ENCODE measurements around the gene XYLT1.

The XYLT1 gene

DNA sequence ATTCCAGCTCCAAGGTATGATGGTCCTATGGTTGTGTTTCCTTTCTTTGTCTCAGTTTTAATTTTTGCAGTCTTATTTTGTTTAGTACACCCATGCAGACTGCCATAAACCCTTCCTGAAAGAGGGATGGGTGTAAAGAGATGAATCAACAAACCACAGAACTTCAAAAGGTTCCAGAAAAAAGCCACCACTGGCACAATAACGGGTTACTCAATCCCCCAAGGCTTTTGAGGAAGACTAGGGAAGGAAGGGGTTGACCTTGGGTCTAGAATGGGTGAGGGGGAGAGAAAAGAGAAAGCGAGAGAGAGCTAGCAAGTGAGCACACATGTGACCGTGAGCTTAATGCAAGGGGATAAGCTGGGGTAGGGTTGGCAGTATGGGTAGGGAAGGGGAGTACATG lies 168.1 kb downstream of the XYLT1 start:
- DNase-seq = no peak

- DNase-seq = no peak
Measured at GRCh38 chr16:17302214-17302613, 168.5 kb downstream of the XYLT1 start.

GRCh38 chr16:17301593-17302135 lies 169.1 kb downstream of the XYLT1 start:
- no peak for DNase-seq

- no peak for DNase-seq
Measured at GRCh38 chr16:17301184-17301583, 169.6 kb downstream of the XYLT1 start.

- DNase-seq = no peak
Measured at GRCh38 chr16:17299790-17300189, 171.0 kb downstream of the XYLT1 start.

DNA sequence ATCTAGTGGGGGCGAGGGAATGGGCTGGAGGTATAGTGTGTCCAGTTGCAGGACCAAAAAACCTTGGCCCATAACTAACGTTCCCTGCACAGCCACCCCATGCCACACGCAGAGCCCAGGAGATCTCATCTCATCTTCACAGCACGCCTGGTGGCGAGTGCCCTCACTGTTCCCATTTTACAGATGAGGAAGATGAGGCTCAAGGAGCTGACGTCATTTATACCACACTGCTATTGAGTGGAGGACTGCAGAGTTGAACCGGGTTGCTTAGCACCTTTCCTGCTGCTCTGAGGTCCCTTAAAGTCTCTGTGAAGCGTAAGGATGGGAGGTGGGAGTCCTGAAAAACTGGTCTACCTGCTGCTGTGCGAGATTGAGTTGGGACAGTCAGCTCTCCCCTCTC lies 172.5 kb downstream of the XYLT1 start:
- no peak for DNase-seq

GRCh38 chr16:17296431-17296830 lies 174.3 kb downstream of the XYLT1 start:
- no peak for DNase-seq

DNA sequence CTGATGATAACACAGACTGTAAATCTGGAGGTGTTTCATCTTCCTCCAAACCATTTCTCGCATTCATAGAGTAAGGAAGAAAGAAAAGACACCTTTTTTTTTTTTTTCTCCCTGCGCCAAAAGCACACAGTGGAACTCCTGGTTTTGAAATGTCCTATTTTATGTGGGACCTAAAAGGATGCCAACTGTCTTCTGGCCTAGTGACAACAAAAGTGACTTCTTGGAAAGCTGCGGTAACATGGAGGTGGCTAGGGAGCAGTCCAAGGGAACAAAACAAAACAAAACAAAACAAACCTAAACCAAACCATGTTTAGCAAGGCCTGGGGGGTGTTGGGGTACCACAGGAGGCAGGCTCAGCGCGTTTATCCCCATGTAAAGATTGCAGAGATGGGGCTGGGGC lies 174.8 kb downstream of the XYLT1 start:
- no peak for DNase-seq

DNA sequence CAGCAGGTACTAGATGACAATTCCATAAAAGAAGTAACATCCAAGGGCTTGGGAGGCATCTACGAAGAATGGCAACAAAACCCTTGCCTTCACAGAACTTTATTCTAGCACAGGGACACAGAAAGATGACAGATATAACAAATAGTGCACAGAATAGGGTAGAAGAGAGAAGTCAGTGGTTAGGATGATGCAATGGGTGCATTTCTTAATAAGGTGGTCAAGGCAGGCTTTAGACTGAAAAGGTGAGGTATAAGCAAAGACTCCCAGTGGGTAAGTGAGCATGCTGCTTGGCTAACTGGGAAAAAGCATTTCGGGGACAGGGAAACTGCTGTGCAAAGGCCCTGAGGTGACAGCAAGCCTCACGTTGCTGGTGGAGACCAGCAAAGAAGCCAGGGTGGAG lies 175.9 kb downstream of the XYLT1 start:
- DNase-seq = no peak

DNA sequence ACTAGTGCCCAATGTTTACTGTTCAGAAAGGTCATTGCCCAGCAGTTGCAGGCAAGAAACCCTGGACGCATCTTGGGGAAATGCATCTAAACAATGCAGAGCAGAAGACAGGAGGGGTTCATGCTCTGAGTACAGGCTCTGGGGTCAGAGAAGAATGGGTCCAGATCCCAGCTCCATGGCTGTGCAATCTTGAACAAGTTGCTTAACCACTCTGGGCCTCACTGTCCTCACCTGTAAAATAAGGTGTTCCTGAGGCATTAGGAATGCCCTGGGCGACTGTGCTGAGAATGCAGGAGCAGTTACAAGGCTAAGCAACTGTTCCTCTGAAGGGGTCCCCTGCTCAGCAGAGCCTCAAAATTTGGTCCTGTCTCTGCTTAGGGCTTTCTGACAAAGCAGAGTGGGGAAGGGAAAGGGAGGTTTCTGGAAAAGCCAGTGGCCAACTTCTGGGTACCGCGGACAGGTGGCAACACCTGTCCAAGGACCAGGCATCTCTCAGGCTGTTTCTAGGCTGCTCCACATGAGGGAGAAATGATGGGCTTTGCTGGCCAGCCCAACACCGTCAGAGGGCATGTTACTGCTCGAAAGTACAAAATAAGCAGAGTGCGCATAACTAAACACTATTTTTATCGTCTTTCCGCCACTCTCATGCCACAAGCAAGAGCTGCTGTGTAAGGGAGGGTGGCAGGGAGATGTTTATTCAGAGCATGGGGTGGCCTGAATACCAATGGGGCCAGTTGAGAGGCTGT lies 176.8 kb downstream of the XYLT1 start:
- DNase-seq = no peak

GRCh38 chr16:17291289-17291688 lies 179.5 kb downstream of the XYLT1 start:
- no peak for DNase-seq

GRCh38 chr16:17289674-17290635 lies 180.8 kb downstream of the XYLT1 start:
- DNase-seq = no peak

DNA sequence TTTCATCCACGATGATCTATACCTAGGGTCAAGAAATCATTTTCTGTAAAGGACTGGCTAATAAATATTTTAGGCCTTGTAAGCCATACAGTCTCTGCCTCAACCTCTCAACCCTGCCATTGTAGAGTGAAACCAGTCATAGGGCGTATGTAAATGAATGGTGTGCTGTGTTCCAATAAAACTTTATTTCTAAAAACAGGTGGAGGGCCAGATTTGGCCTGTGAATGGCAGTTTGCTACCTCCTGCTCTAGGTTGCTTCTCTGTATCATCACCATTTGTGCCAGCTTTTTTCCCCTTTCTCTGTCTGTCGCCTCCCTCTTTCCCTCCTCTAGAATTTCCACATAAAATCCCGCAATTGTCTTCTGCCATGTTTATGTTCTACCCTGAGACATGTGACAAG lies 181.7 kb downstream of the XYLT1 start:
- DNase-seq = no peak

DNA sequence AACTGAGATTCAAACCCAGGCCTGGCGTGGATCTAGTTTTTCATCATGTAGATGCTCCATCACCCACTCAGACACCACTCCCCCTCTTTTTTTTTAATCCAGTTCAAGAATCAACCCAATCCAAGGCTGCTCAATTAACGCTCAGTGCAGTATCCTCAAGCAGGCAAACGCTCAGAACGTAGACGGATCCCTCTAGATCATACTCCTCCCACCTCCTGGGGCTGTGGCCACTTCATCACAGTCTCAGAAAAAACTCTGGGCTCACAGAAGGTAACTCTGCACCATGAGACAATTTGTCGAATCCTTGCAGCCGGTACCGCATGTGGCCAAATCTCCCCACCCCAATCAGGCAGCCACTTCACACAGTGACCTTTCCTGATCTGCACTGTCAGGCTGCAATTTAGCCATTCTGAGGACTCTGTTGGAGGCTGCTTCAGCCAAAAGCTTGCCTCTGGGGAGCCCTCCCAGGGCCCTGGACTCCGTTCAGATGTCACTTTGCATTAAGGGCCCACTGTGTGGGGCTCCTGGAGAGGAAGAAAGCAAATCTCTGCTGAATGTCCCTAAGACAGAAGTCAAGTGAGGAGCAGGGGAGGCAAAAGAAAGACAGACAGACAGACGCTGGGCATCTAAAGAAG lies 183.5 kb downstream of the XYLT1 start:
- DNase-seq = no peak

DNA sequence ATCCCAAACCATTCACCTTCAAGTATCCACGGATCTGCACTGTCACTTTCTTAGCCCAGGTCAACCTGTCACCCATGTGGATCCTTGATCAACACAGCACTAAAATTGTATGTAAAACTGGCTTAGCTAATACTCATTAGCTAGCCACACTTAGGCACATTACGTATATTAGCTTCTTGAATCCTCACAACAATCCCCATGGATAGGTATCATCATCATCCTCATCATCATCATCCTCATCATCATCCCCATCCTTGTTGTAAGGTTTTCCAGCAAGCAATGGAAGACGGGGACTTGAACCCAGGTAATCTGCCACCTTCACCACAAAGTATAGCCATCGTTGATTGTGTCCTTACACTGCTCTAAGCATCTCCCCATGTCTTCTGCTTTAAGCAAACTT lies 184.3 kb downstream of the XYLT1 start:
- no peak for DNase-seq

DNA sequence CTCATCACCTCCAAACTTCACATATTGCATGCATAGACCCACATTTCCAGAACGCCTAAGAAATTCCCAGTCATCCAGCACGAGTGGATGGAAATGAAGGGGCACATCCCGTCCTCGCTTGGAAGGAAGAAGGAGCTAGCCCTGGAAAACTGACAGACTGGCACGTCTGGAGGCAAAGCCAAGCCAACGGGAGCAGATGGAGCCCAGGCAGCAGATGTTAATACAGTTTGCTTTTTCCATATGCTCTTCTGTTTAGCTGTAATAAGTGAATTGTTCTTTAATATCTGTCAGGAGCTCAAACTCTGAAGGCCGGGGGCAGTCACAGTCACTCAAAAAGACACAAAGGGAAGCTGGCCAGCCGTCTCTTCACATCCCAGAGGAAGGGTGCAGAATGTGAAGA lies 187.7 kb downstream of the XYLT1 start:
- DNase-seq = no peak

GRCh38 chr16:17282247-17282646 lies 188.5 kb downstream of the XYLT1 start:
- DNase-seq = no peak

GRCh38 chr16:17281052-17281451 lies 189.7 kb downstream of the XYLT1 start:
- DNase-seq = no peak

DNA sequence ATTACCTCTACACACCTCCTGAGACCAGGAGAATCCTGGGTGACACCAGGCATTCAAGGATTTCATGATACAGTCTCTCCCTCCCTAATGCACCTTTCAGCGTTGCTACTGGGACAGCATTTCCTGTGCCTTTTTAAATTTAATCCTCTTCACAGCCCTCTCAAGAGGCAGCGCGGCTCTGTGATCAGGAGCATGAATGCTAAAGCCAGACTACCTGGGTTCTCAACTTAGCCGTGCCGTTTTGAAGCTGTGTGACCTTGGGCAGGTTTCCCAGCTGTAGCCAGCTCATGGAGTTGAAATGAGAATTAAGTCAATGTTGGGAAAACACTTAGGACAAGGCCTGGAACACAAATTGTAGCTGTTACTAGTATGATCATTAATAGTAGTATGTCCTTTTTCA lies 191.8 kb downstream of the XYLT1 start:
- no peak for DNase-seq

DNA sequence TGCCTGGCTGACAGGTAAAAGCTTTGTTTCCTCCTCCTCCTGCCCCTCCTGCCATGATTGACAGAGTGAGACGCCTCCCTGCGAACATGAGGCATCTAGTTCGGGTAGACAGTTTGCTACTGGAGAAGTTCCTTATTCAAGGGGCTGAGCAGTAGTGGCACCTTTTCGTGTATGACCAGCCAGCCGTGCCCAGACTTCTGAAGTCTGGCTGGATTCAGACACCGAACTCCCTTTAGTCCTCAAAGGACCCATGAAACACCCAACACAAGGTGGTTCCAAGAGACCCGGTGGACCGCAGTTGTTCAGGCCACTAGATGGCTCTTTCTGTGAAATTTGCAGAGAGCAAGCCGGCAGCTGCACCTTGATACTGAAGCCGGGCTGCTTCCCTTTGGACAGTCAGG lies 192.8 kb downstream of the XYLT1 start:
- no peak for DNase-seq

DNA sequence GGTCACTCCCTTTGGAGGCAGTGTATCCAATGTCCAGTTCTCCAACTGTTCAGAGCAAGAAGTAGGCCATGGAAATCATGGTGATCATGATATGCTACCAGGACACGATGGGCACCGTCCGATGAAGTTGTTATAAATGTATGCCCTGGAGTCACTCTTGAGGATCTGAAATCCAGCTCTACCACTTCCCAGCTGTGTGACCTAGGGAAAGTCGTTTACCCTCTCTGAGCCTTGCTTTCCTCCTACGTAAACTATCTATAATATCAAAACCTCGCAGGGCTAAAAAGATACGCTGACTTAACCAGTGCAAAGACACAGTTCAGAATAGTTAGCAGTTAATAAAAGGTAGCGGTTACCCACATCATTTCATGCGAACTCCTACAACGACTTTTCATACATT lies 194.2 kb downstream of the XYLT1 start:
- no peak for DNase-seq

DNA sequence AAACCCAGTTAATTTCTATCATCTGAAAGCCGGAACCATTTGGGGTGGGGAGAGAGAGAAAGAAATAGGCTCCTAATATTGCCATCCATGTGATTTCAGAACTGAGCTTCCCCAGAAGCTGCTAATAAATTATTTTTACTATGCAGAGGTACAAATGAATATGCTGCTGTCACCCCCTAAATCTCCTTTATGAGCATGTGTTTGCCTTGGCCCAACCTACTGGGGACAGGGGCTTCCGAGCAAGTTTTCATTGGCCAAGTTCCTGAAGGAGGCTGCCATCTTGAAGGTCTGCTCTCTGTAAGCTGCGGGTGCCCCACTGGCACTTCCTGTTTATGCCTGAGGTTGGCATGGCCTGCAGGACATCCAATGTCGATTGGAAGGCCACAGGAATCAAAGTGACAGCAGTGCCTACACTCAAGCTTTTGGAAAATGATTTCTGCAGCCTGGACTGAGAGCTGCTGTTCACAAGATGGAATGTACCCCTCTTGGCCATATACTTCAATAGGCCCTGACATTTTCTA lies 194.7 kb downstream of the XYLT1 start:
- DNase-seq = no peak

Data from NCI-H146 (cell line).